ENCODE results near the gene PHC3. TPM values are rescaled to one million over a fixed set of nuclear protein-coding genes. Genes with fewer than 3 reads are reported as not detected.

PHC3 gene
- total and polyA plus RNA-seq, 2 of the 13 experiments (the other 11 are each of a cell fraction or from before 2014, with no cell fraction given): 24.1 to 49.0 TPM

DNA sequence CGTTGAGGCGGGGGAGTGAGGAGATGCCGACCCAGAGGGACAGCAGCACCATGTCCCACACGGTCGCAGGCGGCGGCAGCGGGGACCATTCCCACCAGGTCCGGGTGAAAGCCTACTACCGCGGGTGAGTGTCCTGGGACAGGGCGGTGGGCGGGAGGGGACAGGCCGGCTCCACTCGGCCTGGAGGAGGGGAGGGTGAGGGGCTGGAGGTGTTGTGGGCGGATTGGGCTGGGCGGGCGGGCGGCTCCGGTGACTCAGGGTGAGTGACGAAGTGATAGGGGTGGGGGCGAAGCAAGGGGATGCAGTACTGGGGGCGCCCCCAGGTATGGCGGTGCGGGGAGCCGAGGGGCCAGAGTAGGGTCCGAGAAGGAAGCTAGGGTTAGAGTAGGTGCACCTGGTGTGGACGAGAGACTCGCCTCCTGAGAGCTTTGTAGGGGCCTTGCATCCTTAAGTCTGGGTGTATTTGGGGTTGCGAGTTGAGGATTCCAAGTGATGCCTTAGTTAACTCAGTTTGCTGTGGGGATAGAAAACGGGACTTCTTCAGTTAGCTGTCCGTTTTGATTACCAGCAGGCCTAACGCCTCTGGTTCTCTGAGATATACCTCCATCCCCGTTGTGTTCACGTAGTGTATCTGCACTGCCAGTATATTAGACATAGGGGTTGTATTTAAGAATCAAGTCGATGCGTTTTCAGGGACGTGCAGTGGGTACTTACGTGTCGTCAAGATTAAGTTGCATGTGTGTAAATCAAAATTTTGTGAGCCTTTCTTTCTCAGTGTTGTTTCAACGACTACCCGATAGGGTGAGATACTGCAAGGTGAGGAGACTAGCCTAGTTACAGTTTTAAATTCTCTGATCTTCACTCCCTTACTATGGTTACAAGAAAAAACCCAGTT is 41.4 kb upstream of the PHC3 start (continued):
- TF ChIP-seq, protein P1, sequence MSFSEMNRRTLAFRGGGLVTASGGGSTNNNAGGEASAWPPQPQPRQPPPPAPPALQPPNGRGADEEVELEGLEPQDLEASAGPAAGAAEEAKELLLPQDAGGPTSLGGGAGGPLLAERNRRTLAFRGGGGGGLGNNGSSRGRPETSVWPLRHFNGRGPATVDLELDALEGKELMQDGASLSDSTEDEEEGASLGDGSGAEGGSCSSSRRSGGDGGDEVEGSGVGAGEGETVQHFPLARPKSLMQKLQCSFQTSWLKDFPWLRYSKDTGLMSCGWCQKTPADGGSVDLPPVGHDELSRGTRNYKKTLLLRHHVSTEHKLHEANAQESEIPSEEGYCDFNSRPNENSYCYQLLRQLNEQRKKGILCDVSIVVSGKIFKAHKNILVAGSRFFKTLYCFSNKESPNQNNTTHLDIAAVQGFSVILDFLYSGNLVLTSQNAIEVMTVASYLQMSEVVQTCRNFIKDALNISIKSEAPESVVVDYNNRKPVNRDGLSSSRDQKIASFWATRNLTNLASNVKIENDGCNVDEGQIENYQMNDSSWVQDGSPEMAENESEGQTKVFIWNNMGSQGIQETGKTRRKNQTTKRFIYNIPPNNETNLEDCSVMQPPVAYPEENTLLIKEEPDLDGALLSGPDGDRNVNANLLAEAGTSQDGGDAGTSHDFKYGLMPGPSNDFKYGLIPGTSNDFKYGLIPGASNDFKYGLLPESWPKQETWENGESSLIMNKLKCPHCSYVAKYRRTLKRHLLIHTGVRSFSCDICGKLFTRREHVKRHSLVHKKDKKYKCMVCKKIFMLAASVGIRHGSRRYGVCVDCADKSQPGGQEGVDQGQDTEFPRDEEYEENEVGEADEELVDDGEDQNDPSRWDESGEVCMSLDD (CRISPR knock-in tag; IDR thresholded peaks at IDR 0.05; ENCODE audit: borderline replicate concordance): 0 out of 2 replicates have a peak, but pooled peaks have one; percentile 29
- TF ChIP-seq ZNF816 (CRISPR knock-in tag; IDR thresholded peaks at IDR 0.05; ENCODE audit: borderline replicate concordance) (peak; percentile 3; the same call in 1 of the 2 replicates), MAF1 (CRISPR knock-in tag; IDR thresholded peaks at IDR 0.05; ENCODE audit: borderline replicate concordance) (0 out of 2 replicates have a peak, but pooled peaks have one; percentile 37), PAF1 (CRISPR knock-in tag; IDR thresholded peaks at IDR 0.05) (no peak), HDAC2 (CRISPR knock-in tag; IDR thresholded peaks at IDR 0.05) (no peak), CREM (IDR thresholded peaks at IDR 0.05) (no peak), CREM (CRISPR knock-in tag; IDR thresholded peaks at IDR 0.05) (no peak), RBM39 (IDR thresholded peaks at IDR 0.05; ENCODE audit: low read depth, low read length, poor library complexity, severe bottlenecking) (no peak), RFXAP (CRISPR knock-in tag; IDR thresholded peaks at IDR 0.05; ENCODE audit: borderline replicate concordance) (0 out of 2 replicates have a peak, but pooled peaks have one; percentile 34), ZNF709 (CRISPR knock-in tag; IDR thresholded peaks at IDR 0.05) (peak; percentile 37; the same call in 1 of the 2 replicates), FOXC1 (CRISPR knock-in tag; IDR thresholded peaks at IDR 0.05; ENCODE audit: borderline replicate concordance) (peak; percentile 64; the same call in 1 of the 2 replicates), HNRNPLL (IDR thresholded peaks at IDR 0.05; ENCODE audit: low read depth, low read length, poor library complexity, severe bottlenecking) (peak; percentile 3), HOXA9 (CRISPR knock-in tag; IDR thresholded peaks at IDR 0.05; ENCODE audit: borderline replicate concordance) (no peak), KDM5A (IDR thresholded peaks at IDR 0.05; ENCODE audit: borderline replicate concordance, low read length) (0 out of 2 replicates have a peak, but pooled peaks have one; percentile 32), RBFOX2 (IDR thresholded peaks at IDR 0.05; ENCODE audit: low read depth, low read length) (peak; percentile 19), ARNT (IDR thresholded peaks at IDR 0.05) (no peak)
- TF ChIP-seq, protein P2, sequence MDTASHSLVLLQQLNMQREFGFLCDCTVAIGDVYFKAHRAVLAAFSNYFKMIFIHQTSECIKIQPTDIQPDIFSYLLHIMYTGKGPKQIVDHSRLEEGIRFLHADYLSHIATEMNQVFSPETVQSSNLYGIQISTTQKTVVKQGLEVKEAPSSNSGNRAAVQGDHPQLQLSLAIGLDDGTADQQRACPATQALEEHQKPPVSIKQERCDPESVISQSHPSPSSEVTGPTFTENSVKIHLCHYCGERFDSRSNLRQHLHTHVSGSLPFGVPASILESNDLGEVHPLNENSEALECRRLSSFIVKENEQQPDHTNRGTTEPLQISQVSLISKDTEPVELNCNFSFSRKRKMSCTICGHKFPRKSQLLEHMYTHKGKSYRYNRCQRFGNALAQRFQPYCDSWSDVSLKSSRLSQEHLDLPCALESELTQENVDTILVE (CRISPR knock-in tag; IDR thresholded peaks at IDR 0.05): 0 out of 2 replicates have a peak, but pooled peaks have one; percentile 30
- TF ChIP-seq, protein P3, sequence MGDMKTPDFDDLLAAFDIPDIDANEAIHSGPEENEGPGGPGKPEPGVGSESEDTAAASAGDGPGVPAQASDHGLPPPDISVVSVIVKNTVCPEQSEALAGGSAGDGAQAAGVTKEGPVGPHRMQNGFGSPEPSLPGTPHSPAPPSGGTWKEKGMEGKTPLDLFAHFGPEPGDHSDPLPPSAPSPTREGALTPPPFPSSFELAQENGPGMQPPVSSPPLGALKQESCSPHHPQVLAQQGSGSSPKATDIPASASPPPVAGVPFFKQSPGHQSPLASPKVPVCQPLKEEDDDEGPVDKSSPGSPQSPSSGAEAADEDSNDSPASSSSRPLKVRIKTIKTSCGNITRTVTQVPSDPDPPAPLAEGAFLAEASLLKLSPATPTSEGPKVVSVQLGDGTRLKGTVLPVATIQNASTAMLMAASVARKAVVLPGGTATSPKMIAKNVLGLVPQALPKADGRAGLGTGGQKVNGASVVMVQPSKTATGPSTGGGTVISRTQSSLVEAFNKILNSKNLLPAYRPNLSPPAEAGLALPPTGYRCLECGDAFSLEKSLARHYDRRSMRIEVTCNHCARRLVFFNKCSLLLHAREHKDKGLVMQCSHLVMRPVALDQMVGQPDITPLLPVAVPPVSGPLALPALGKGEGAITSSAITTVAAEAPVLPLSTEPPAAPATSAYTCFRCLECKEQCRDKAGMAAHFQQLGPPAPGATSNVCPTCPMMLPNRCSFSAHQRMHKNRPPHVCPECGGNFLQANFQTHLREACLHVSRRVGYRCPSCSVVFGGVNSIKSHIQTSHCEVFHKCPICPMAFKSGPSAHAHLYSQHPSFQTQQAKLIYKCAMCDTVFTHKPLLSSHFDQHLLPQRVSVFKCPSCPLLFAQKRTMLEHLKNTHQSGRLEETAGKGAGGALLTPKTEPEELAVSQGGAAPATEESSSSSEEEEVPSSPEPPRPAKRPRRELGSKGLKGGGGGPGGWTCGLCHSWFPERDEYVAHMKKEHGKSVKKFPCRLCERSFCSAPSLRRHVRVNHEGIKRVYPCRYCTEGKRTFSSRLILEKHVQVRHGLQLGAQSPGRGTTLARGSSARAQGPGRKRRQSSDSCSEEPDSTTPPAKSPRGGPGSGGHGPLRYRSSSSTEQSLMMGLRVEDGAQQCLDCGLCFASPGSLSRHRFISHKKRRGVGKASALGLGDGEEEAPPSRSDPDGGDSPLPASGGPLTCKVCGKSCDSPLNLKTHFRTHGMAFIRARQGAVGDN (CRISPR knock-in tag; IDR thresholded peaks at IDR 0.05): peak; percentile 50; the same call in 1 of the 2 replicates
